Measurements from ENCODE around the gene CTRB2.
"Not testable (repeated sequence)": the region's sequence is repeated elsewhere in the genome, so short reads cannot be mapped to it uniquely, and the experiment has no call there.

Gene CTRB2

DNA sequence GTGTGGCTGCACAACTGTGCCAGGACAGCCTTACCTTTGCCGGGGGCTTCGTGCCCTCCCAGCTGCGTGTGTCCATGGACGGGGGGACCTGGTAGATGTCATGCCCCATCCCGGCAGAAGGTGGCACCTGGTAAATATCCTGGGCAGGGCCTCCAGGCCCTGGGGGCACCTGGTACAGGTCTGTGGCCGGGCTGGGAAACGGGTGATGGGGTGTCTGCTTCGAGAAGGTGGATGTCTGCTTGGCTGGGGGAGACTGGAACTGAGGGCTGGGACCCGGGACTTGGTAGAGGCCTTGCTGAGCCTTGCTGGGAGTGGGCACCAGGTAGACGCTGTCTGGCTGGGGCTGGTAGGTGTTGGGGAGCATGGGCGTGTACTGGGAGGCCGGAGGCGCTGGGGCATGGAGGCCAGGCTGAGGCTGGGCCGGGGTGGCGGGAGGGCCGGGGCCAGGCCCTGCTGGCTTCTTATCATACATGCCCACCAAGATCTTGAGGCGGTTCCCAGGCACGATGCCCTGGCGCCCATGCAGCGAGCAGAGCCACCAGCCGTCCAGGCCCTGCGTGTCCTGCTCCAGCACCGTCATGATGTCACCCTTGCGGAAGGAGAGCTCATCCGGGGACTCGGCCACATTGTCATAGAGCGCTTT, 35.6 kb upstream of the CTRB2 start:
- not testable (repeated sequence) for DNase-seq (ENCODE audit: low spot score)

DNA sequence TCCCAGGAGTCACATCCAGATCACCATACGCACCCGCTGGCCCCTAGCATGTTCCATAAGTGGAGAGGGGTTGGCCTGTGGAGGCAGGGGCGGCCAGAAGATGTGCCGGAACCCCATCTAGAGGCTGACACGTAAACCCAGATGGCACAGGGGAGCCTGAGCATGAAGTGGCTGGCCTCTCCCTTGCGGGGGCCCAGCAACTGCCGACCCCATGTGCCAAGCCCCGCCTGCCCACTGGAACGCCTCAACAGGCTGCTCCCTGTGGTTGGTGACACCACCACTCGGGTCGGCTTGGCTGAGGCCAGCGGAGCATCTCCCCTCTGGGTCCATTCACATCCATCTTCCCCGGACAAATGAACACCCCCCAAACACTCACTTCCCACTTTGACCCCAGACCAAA, 35.0 kb upstream of the CTRB2 start:
- no peak for DNase-seq (ENCODE audit: low spot score)

DNA sequence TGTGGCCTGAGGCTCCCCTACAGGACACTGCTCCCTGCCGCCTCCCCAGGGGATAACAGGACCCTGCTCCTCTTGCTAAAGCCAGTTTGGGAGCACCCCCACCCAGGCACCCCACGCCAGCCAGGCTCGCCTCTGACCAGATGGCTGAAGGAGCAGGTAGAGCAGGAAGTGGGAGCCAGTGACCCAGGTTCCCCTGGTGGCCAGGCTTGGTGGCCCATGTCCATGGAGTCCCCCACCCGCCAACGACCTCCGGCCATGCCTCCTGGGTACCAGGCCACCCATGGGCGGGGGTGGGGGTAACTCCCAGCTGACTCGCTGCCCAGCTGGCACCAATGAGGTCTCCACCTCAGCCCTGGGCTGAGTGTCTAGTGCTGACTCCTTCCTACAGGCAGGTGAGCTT, 34.5 kb upstream of the CTRB2 start:
- no peak for DNase-seq (ENCODE audit: low spot score)

DNA sequence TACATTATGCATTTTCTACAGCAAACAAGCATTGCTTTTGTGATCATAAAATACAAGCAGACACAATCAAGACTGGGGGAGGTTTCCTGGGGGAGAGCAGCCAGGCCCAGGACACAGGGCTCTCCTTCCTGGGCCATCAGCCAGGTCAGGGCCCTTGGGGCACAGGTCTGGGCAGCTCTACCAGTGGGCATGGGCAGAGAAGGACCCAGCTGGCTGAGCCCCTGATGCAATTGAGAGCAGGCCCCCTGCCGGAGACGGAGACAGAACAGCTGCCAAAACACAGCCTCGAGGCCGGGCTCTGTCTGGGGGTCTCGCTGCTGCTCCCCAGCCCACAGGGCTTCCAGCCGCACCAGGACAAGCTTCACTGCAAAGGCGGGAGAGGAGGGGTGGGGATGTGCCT, 33.7 kb upstream of the CTRB2 start:
- DNase-seq (ENCODE audit: low spot score) = not testable (repeated sequence)

DNA sequence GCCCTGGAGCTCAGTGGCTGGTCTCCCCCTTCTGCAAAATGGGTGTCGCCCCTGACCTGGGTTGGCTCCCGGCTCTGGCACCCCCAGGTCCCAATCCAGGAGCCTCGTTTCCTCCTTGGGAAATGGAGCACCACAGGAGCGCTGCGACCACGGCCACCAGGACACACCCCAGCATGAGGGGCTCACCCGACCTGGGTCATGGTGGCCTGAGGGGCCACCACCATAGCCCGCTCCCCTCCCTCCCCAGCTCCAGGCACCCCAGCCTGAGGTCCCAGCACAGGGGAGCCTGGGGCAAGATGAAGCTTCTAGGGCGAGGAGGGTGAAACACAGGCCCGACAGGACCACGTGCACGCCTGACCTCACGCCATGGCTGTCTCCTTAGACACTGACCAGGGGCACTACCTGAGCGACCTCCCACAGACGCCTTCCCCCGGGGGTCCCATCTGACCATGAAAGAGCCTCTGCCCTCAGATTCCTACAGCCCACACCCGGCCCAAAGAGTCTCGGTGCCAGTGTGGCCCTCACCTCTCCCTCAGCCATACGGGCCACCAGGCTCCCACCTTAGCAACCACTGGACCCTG, 32.7 kb upstream of the CTRB2 start:
- DNase-seq (ENCODE audit: low spot score) = no peak

DNA sequence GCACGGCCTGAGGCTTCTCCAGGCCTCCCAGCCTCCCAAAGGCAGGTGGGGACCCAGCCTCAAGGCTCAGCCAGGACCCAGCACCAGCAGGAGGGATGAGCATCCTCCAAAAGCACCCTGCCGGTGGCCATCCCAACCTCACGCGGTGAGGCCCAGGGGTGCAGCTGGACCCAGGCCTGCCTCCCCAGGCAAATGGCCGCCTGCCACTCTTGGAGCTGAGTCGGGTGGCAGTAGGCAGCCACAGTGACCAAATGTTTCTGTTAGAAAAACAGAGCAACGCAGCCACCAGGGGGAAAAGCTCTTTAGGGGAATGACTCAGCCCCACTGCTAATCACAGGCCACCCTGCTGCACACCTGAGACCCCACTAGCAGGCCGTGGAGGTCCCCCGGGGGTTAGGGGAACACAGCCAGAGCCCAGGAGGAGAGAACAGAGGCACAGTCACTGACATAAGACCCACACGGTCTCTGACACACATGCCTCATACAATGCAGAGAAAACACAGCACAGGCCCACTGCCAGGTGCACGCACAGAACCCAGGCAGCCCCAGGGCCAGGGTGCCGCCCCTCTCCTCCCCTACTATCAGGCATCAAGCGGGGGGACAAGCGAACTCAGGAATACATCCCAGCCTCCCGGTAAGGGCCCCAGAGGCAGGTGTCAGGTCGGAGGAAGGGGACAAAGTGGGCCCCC, 32.0 kb upstream of the CTRB2 start:
- DNase-seq (ENCODE audit: low spot score) = no peak

DNA sequence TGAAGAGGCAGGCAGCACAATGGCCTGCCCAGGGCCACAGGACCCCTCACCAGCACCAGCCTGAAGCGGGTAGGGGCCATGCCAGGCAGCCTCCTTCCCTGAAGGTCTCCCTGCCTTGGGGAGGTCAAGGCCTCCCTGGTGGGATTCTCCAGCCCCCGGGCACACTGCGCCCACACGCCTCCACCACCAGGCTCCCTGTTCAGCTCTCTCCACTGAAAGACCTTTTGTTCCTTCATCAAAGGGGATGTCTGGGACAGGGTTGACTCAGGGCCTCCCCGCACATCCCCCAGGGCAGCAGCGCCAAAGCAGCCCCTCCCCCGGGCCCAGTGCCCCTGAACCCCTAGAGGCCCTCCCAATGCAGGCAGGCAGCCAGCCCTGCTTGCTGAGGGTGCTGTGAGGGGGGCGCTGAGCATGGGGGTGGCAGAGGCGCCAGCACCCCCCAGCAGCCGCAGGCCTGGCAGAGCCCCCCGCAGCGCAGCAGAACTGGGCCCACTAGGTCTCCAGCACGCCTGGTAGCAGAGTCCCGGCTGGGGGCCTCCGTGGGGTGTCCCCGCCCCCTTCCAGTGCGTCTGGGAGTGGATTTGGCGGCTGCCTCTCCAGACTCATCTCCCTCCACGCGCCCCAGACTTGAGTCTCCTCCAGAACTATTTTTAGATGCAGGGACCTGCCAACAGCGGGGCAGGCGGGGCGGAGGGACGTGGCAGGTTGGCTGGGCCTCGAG, 31.3 kb upstream of the CTRB2 start:
- DNase-seq (ENCODE audit: low spot score) = peak; percentile 86

DNA sequence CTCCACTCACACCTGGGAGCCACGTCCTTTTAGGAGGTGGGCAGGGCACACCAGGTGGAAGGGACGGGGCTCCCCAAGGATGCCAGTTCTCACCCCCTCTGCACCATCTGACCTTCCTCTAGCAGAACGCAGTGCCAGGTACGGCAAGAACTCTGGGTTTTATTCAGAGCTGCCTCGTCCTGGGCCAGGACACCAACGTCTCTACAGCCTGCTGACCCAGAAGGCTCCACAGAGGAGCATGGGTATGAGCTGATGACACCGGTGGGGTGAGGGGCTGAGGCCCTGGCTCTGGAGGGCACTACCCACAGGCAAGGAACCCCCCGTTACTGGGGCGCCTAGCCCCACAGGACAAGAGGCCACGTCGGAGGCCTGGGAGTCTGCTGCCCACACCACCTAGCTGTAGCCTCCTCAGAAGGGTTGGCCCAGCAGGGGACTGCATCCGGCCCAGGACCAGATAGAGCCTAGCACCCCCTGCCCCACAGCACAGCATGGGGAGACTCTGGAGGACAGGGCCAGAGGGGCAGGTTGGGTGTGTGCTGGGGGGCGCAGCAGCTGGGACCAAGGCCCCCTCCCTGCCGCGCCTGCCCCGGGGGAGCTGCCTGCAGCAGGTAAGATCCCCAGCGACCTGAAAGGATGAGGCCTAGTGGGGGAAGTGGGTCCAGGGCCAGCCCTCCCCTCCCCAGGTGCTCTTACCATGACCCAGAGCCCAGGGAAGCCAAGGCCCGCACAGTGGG, 30.6 kb upstream of the CTRB2 start:
- DNase-seq (ENCODE audit: low spot score) = no peak

DNA sequence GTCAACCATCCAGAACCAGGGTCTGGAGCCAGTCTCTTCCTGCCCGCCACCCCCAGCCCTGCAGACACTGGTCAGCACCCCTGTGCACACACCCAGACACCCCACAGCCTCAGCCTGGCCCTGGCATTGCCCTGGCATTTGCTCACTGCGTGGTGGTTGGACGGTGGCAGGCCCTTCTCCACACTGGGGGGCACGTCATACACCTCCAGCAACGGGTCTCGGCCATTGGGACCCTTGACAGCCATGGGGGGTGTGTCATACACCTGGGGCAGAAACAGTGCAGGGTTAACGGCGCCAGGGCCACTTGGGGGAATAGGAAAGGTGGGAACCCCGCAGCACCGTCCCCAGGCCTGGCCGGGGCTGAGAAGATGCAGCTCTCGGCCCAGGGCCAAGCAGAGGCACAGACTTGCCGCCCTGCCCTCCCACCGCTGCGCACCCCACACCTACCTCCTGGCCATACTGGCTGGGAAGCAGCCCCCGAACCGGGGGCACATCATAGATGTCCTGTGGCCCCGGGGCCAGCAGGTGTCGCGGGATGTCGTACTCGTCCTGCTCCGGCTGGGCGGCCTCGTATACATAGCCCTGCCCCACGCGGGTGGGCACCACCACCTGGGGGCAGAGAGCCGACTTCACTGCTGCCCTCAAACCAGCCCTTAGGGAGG, 29.9 kb upstream of the CTRB2 start:
- no peak for DNase-seq (ENCODE audit: low spot score)

DNA sequence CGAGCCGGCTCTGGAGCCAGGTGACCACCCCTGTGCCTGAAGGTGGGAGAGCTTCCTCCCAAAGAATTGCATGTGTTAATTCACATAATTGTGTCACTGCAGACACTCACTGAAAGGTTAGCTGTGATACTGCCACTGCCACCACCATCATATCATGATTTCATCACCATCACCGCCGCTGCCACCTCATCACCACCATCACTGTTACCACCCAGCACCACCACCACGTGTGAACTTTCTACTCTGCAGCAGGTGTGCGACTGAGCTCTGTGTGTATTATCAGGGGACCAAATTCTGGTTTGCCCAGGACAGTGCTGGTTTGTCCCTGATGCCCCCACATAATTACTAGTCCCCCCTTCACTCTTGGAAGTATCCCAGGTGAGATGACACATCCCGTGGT, 29.3 kb upstream of the CTRB2 start:
- DNase-seq (ENCODE audit: low spot score) = no peak

DNA sequence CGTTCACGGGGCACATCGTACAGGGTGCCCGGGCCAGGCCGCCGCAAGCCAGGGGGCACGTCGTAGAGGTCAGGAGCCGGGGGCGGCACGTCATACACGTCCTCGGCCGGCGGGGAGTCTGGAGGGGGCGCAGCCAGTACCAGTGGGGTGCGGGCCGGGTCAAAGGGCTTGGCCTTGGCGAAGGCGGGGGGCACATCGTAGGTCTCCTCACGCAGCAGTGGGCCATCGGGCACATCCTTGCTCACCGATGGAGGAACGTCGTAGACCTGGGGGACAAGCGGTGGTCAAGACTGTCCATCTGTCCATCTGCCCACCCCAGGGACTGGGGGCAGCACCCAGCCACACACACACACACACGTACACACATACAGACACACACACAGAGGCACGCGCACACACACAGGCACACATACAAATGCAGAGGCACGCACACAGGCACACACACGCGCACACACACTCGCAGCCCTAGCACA, 28.8 kb upstream of the CTRB2 start:
- no peak for DNase-seq (ENCODE audit: low spot score)

DNA sequence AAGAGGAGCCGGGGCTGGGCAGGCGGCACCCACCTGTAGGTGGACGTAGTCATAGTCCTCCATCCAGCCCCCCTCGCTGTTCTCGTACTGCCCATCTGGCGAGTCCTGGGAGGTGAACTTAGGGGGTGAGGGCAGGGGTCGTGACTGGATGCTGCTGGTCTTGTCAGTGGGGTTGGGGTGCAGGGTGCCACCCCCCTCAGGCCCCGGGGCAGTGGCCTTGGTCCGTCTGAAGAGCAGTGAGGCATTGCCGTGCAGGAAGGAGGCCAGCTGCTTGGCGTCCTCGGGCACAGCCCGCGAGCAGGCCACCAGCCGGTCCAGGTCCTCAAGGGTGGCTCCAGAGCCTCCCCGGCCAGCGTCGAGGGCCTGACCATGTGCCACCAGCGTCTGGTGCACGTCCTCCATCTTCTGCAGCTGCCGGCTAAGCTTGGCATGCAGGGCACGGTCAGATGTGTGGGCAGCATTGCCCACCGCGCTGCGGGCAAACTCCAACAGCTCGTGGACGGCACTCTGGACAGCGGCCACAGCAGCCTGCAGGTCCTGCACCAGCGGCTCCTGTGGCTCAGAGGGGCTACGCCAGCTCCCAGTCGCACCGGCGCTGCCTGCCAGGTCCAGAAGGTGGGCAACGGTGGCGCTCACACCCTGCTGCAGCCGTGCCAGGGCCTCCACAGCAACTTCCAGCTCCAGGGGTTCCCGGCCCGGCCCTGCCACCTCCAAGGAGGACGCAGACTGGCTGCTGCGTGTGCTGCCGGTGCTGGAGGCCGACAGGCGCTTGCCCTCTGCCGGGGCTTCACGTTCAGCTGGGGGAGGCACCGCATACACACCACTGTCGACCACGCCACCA, 28.1 kb upstream of the CTRB2 start:
- DNase-seq (ENCODE audit: low spot score) = no peak

DNA sequence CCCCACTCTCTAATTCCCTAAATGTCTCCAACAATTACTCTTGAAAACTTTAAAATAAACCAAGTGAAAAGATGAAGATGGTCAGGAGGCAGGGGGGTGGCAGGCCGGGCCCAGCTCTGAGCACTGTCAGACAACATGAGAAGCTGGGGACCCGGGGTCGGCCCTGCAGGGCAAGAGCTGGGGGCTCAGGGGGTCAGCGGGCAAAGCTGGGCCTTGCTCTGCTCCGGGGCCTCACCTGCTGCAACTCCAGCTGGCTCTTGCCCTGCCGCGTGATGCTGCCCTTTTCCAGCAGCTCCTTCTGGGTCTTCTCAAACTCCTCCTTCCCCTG, 26.6 kb upstream of the CTRB2 start:
- DNase-seq (ENCODE audit: low spot score) = no peak

DNA sequence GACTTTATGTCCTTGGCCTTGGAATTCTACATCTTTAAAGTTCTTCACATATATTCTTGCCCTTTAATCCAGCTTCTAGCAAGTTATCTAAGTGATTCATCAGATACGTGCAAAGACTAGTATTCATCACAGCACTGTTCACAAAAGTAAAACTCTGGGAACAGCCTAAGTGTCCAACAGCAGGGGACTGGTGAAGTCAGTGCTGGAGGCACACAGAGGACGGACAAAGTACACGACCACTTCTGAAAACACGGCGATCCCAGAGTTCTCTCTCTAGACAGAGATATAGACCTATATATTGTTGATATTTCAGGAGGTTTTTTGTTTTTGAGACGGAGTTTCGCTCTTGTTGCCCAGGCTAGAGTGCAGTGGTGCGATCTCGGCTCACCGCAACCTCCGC, 24.6 kb upstream of the CTRB2 start:
- DNase-seq (ENCODE audit: low spot score) = no peak

DNA sequence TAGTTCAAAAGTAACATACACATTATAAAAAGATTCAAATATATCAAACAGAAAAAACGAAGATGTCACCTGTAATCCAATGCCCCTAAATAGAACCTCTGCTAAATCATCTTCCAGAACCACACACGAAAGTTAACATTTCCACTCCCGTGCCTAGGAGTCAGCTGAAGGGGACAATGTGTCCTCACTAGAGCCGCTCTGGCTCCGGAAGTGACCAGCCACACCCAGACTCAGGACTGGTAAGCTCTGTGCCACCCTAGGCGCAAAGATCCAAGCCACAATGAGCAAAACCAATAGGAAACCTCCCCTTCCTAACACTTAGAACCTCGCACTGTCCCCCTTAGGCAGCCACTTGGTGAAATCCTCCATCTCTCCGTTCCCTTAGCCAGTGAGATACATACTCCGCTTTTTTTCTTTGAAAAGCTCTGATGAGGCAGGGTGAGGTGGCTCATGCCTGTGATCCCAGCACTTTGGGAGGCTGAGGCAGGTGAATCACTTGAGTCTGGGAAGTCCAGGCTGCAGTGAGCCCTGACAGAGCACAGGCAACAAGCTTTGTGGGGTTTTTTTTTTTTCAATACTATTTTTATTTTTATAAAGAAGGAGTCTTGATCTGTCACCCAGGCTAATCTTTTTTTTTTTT, 23.6 kb upstream of the CTRB2 start:
- no peak for DNase-seq (ENCODE audit: low spot score)

DNA sequence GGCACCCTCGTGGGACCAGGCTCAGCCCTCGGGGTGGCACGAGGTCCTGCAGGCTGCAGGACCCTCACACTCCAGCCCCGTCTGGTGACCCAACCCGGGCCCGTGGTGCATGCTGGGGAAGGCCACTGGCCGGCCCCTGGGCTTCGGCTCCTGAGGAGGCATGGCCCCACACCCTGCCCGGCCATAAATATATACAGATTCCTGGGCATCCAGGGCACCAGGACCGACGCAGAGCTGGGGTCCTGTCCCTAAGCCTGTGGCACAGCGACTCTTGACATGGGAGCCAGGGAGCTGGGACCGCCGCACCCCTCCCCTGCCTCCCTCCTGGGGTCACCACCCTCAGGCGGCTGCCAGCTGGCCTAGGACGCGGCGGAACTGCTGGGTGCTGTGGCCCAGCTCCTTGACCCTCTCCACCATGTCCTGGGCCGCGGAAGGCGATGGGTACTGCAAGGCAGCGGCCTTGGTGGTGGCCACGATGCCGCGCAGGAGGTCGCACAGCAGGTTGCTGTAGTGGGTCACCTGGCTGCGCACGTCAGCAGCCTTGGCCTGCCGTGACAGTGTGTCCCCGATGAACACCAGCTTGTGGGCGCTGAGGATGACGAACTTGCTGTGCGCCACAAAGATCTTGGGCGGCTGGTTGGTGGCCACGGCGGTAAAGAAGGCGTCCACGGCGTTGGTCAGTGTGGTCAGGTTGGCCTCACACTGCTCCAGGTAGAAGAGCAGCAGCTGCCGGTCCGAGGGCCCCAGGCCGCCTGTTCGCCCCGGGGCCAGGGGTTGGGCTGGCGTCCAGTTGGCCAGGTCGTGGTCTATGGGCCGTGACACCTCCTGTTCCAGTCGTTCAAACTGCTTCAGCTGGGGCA, 22.4 kb upstream of the CTRB2 start:
- no peak for DNase-seq (ENCODE audit: low spot score)

DNA sequence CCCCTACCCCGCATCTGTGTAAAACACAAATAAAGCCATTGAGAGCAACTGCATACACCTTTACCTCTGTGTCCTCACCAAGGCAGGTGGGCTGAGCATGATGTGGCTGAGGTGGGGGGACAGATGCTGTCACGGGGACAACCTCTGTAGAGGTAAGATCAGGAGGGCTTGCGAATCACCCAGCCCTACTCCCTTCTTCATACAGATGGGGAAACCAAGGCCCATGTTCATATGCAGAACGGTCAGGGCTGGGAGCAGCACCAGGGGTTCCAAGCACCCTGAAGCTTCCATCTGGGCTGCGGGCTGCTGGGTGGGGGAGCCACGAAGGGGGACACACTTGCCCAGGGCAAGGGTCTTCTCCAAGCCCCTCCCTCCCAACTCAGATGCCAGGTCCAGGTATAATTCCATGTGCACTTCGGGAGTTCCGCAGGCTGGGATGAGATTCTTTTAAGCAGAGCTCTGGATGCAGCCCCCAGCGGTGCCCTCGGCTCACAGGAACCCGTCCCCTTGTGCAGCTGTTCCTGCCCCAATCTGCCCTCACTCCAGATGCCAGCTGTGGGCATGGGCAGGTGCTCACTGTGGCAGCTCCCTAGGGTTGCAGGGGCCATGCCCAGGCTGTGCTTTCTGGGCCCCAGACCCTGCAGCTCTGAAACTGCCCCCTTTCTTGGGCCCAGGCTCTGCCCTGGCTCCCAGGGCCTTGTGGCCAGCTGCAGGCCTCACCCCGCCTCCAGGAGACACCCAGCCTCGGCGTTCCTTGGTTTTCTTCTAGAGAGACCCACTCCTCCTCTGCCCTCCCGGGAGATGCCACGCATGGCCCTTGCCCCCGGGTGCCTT, 21.4 kb upstream of the CTRB2 start:
- DNase-seq (ENCODE audit: low spot score) = no peak

DNA sequence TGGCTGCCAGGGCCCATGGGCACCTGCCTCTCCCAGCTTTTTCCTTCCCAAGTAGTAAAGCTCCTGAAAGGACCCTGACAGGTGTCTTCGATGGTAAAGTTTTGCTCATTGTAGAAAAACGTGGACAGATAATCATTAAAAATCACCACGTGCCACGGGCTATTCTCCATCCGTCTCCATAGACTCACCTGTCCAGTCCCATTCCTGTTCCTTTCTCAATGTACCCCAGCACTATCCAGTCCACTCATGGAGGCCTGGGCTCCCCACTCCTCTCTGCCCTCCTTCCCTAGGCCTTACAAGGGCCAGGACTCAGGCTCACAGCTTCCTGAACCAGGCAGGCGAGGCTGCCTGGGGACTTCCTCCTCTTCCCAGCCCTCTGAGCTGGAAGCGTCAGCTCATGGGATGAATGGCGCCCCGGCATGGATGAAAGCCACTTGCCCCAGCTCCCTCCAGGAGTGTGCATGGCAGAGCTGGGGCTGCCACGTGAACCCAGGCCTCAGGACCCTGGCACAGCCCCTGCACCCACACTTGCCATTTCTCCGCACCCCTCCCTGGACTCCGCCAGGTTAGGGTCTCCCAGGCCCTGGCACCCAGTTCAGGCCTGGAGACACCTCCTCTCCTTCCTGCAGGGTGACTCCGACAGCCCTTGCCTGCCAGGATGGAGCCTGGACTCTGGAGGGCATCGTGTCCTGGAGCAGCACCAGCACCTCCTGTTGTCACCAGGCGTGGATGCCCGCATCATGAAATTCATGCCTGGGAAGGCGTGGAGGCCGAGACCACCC, 20.6 kb upstream of the CTRB2 start:
- DNase-seq (ENCODE audit: low spot score) = no peak
